ENCODE results near the gene GLDC.

Gene GLDC

GRCh38 chr9:6689893-6690674, 44.6 kb upstream of the GLDC start:
- DNase-seq (ENCODE audit: low read depth in 1 of 2, low spot score in 1 of 2): no peak
- Histone ChIP-seq H3K4me3 (replicated peaks; ENCODE audit: insufficient read depth, low read length) (no peak overlapping the region), H3K27me3 (ENCODE audit: insufficient read depth, poor library complexity, severe bottlenecking) (no peaks in the 10 kb centered on the region), H3K27ac (replicated peaks) (no peak overlapping the region)
- TF ChIP-seq, protein P1, sequence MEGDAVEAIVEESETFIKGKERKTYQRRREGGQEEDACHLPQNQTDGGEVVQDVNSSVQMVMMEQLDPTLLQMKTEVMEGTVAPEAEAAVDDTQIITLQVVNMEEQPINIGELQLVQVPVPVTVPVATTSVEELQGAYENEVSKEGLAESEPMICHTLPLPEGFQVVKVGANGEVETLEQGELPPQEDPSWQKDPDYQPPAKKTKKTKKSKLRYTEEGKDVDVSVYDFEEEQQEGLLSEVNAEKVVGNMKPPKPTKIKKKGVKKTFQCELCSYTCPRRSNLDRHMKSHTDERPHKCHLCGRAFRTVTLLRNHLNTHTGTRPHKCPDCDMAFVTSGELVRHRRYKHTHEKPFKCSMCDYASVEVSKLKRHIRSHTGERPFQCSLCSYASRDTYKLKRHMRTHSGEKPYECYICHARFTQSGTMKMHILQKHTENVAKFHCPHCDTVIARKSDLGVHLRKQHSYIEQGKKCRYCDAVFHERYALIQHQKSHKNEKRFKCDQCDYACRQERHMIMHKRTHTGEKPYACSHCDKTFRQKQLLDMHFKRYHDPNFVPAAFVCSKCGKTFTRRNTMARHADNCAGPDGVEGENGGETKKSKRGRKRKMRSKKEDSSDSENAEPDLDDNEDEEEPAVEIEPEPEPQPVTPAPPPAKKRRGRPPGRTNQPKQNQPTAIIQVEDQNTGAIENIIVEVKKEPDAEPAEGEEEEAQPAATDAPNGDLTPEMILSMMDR (IDR thresholded peaks at IDR 0.05; ENCODE audit: insufficient read depth, low read length): no peak
- peak; percentile 31; the same call in 1 of the 2 replicates for TF ChIP-seq SPI1 (IDR thresholded peaks at IDR 0.05; ENCODE audit: borderline replicate concordance, low read depth)

DNA sequence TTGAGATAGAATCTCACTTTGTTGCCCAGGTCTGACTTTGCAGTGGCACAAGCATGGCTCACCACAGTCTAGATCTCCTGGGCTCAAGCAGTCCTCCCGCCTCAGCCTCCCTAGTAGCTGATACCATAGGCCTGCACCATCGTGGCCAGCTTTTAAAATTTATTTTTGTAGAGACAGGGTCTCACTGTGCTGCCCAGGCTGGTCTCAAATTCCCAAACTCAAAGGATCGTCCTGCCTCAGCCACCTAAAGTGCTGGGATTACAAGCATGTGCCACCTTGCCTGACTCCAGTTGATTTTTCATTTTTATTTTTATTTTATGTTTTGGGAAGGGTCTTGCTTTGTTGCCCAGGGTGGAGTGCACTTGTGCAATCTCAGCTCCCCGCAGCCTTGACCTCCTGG, 41.7 kb upstream of the GLDC start:
- Histone ChIP-seq H3K4me3 (replicated peaks; ENCODE audit: insufficient read depth, low read length) (no peak overlapping the region), H3K27ac (replicated peaks) (no peak overlapping the region), H3K27me3 (ENCODE audit: insufficient read depth, poor library complexity, severe bottlenecking) (no peaks in the 10 kb centered on the region)
- DNase-seq (ENCODE audit: low read depth in 1 of 2, low spot score in 1 of 2): no peak
- TF ChIP-seq SPI1 (IDR thresholded peaks at IDR 0.05; ENCODE audit: borderline replicate concordance, low read depth): no peak
- TF ChIP-seq REST (IDR thresholded peaks at IDR 0.05; ENCODE audit: insufficient replicate concordance, low read depth): no peak
- no peak for TF ChIP-seq GABPA (IDR thresholded peaks at IDR 0.05; ENCODE audit: low read depth)
- no peak for TF ChIP-seq POLR2AphosphoS5 (IDR thresholded peaks at IDR 0.05; ENCODE audit: low read depth)

DNA sequence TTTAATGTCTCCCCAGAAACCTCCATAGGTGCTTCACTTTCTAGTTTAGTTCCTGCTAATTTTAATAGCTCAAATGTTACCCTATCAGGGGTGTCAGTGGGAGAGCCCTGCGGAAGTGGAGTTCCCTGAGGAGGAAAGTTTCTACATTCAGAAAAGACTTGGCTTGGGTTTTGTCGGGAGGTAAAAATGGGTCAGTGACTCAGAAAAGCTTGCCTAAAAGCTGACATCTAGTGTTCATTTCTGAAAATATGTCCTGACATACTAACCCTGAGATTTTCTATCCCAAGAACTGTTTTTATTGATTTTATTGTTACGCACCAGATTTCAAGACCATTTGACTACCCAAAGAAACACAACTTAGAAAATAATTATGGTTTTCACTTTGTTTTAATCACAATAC, 40.9 kb upstream of the GLDC start:
- no peak overlapping the region for H3K27ac ChIP-seq (replicated peaks)
- TF ChIP-seq, protein P1 (IDR thresholded peaks at IDR 0.05; ENCODE audit: insufficient read depth, low read length): no peak
- no peak for TF ChIP-seq POLR2AphosphoS5 (IDR thresholded peaks at IDR 0.05; ENCODE audit: low read depth)
- no peak for TF ChIP-seq REST (IDR thresholded peaks at IDR 0.05; ENCODE audit: insufficient replicate concordance, low read depth)
- no peak for TF ChIP-seq GABPA (IDR thresholded peaks at IDR 0.05; ENCODE audit: low read depth)
- TF ChIP-seq SPI1 (IDR thresholded peaks at IDR 0.05; ENCODE audit: borderline replicate concordance, low read depth): no peak
- no peak overlapping the region for H3K4me3 ChIP-seq (replicated peaks; ENCODE audit: insufficient read depth, low read length)
- no peaks in the 10 kb centered on the region for H3K27me3 ChIP-seq (ENCODE audit: insufficient read depth, poor library complexity, severe bottlenecking)
- DNase-seq (ENCODE audit: low read depth in 1 of 2, low spot score in 1 of 2): no peak

DNA sequence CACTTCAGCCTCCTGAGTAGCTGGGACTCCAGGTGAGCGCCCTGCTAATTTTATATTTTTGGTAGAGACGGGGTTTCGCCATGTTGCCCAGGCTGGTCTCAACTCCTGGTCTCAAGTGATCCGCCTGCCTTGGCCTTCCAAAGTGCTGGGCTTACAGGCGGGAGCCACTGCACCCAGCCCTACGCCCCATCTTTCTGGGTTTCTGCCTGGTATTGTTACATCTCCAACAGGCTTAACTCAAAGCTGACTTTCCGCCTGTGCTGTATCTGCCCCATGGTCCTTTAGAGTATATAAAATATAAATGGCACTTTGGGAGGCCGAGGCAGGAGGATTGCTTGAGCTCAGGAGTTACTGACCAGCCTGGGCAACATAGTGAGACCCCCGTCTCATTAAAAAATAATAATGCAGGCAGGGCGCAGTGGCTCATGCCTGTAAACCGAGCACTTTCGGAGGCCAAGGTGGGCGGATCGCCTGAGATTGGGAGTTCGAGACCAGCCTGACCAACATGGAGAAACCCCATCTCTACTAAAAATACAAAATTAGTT, 36.5 kb upstream of the GLDC start:
- H3K27ac ChIP-seq (replicated peaks): peak overlapping the region; percentile 97
- H3K27me3 ChIP-seq (ENCODE audit: insufficient read depth, poor library complexity, severe bottlenecking): no peaks in the 10 kb centered on the region
- DNase-seq (ENCODE audit: low read depth in 1 of 2, low spot score in 1 of 2): no peak
- TF ChIP-seq REST (IDR thresholded peaks at IDR 0.05; ENCODE audit: insufficient replicate concordance, low read depth) (no peak), GABPA (IDR thresholded peaks at IDR 0.05; ENCODE audit: low read depth) (no peak), POLR2AphosphoS5 (IDR thresholded peaks at IDR 0.05; ENCODE audit: low read depth) (no peak), SPI1 (IDR thresholded peaks at IDR 0.05; ENCODE audit: borderline replicate concordance, low read depth) (no peak)
- TF ChIP-seq, protein P1 (IDR thresholded peaks at IDR 0.05; ENCODE audit: insufficient read depth, low read length): no peak
- peak overlapping the region; percentile 78 for H3K4me3 ChIP-seq (replicated peaks; ENCODE audit: insufficient read depth, low read length)
